Mesenchymal stem cell (in vitro differentiated cells and primary cell): ENCODE data around the gene SOWAHB.

Source experiments
- DNase-seq: peaks from one replicate; pipeline ENCODE4 v3.0.0-alpha.2; 2013
- H2AFZ ChIP-seq: one replicate; pipeline ENCODE4 v1.6.1; 2013; ENCODE audit warnings: low read depth, mild to moderate bottlenecking, control low read depth, inconsistent platforms, low read length, moderate library complexity
- H2AK5ac ChIP-seq: 2 replicates; pipeline ENCODE4 v1.6.1; 2013; ENCODE audit warnings: low read length, moderate library complexity, mild to moderate bottlenecking, inconsistent platforms; ENCODE audit not compliant: severe bottlenecking
- H2BK120ac ChIP-seq: one replicate; pipeline ENCODE4 v1.6.1; 2013; ENCODE audit warnings: low read depth, mild to moderate bottlenecking, inconsistent platforms, low read length, moderate library complexity
- H2BK12ac ChIP-seq, 2 experiments: one replicate each; pipeline ENCODE4 v1.6.1; 2013; ENCODE audit warnings: inconsistent platforms in 2 of 2, low read length in 2 of 2, mild to moderate bottlenecking in 2 of 2, moderate library complexity in 2 of 2, control low read depth in 1 of 2
- H2BK15ac ChIP-seq: one replicate; pipeline ENCODE4 v1.6.1; 2013; ENCODE audit warnings: mild to moderate bottlenecking, low read depth, inconsistent platforms; ENCODE audit not compliant: poor library complexity, severe bottlenecking
- H2BK5ac ChIP-seq: 2 replicates; pipeline ENCODE4 v1.6.1; 2013; ENCODE audit warnings: low read depth, mild to moderate bottlenecking, low read length, control low read depth, inconsistent platforms; ENCODE audit not compliant: poor library complexity, severe bottlenecking
- H3K14ac ChIP-seq, 2 experiments: one replicate each; pipeline ENCODE4 v1.6.1; 2013; ENCODE audit warnings: inconsistent platforms in 2 of 2, low read length in 2 of 2, control low read depth in 1 of 2, mild to moderate bottlenecking in 1 of 2, moderate library complexity in 1 of 2
- H3K18ac ChIP-seq, 2 experiments: one replicate each; pipeline ENCODE4 v1.6.1; 2013; ENCODE audit warnings: inconsistent platforms in 2 of 2, low read length in 2 of 2, control low read depth in 1 of 2, low read depth in 1 of 2, mild to moderate bottlenecking in 1 of 2
- H3K23ac ChIP-seq, 2 experiments: one replicate each; pipeline ENCODE4 v1.6.1; 2013; ENCODE audit warnings: inconsistent platforms in 2 of 2, low read length in 2 of 2, mild to moderate bottlenecking in 2 of 2, moderate library complexity in 2 of 2, control low read depth in 1 of 2
- H3K27ac ChIP-seq: 2 replicates; pipeline ENCODE4 v1.5.1; 2013; ENCODE audit warnings: mild to moderate bottlenecking, moderate library complexity, low read length, control low read depth, inconsistent platforms; ENCODE audit not compliant: poor library complexity, severe bottlenecking
- H3K27me3 ChIP-seq, 2 experiments: 2 replicates each; pipeline versions ENCODE4 v1.6.1 to v1.7.0; 2013; ENCODE audit warnings: low read length in 2 of 2, mild to moderate bottlenecking in 2 of 2, moderate library complexity in 2 of 2, control low read depth in 1 of 2, inconsistent platforms in 1 of 2; ENCODE audit not compliant: control insufficient read depth in 1 of 2, insufficient read depth in 1 of 2
- H3K36me3 ChIP-seq, 2 experiments: 2 replicates each; pipeline versions ENCODE4 v1.6.1 to v1.7.0; 2013; ENCODE audit warnings: low read length in 2 of 2, control low read depth in 1 of 2, inconsistent platforms in 1 of 2, low read depth in 1 of 2, mild to moderate bottlenecking in 1 of 2; ENCODE audit not compliant: insufficient read depth in 2 of 2, control insufficient read depth in 1 of 2
- H3K4ac ChIP-seq, 2 experiments: one replicate each; pipeline ENCODE4 v1.6.1; 2013; ENCODE audit warnings: inconsistent platforms in 2 of 2, low read length in 2 of 2, mild to moderate bottlenecking in 2 of 2, moderate library complexity in 2 of 2, control low read depth in 1 of 2, low read depth in 1 of 2
- H3K4me1 ChIP-seq: 2 replicates; pipeline ENCODE4 v1.6.1; 2013; ENCODE audit warnings: low read depth, low read length, control low read depth; ENCODE audit not compliant: control insufficient read depth, insufficient read depth
- H3K4me2 ChIP-seq: 2 replicates; pipeline ENCODE4 v1.6.1; 2013; ENCODE audit warnings: low read length, mild to moderate bottlenecking, inconsistent platforms; ENCODE audit not compliant: poor library complexity, severe bottlenecking
- H3K4me3 ChIP-seq, 2 experiments: 2 replicates each; pipeline versions ENCODE4 v1.5.1 to v1.7.0; 2013; ENCODE audit warnings: low read length in 2 of 2, mild to moderate bottlenecking in 2 of 2, control low read depth in 1 of 2, low read depth in 1 of 2; ENCODE audit not compliant: insufficient read depth in 1 of 2
- H3K79me1 ChIP-seq: replicated peaks from 2 replicates; pipeline ENCODE4 v1.6.1; 2013; ENCODE audit warnings: mild to moderate bottlenecking, control low read depth, low read length, inconsistent platforms; ENCODE audit not compliant: poor library complexity, severe bottlenecking
- H3K9ac ChIP-seq: 2 replicates; pipeline ENCODE4 v1.7.0; 2013; ENCODE audit warnings: mild to moderate bottlenecking, low read length, moderate library complexity
- H3K9me3 ChIP-seq: 2 replicates; pipeline ENCODE4 v1.7.0; 2013; ENCODE audit warnings: mild to moderate bottlenecking, low read length; ENCODE audit not compliant: control insufficient read depth
- H4K8ac ChIP-seq: one replicate; pipeline ENCODE4 v1.6.1; 2013; ENCODE audit warnings: inconsistent platforms, mild to moderate bottlenecking, low read length, moderate library complexity
- H4K91ac ChIP-seq: one replicate; pipeline ENCODE4 v1.6.1; 2013; ENCODE audit warnings: mild to moderate bottlenecking, low read length, inconsistent platforms
- WGBS: methylation state at CpG from one replicate; pipeline ENCODE4 v1.1.7; 2013; ENCODE audit warnings: mixed read lengths; 5-methylcytosine and 5-hydroxymethylcytosine counted together

Gene SOWAHB

GRCh38 chr4:76886848-76887441 is 11.0 kb downstream of the SOWAHB start:
- Histone ChIP-seq H2BK5ac (no peak overlapping the region), H3K9me3 (no peaks in the 10 kb centered on the region), H3K36me3 (no peaks in the 10 kb centered on the region), H2BK12ac (no peak overlapping the region), H2BK120ac (no peak overlapping the region), H4K91ac (no peak overlapping the region), H3K79me1 (no peaks in the 10 kb centered on the region), H2AFZ (no peak overlapping the region), H2BK15ac (no peak overlapping the region), H3K23ac (no peak overlapping the region), H4K8ac (no peak overlapping the region), H3K4me1 (peaks cover 2% of the 10 kb centered on the region), H2AK5ac (no peak overlapping the region), H3K4me3 (no peak overlapping the region), H3K14ac (no peak overlapping the region), H3K18ac (no peak overlapping the region), H3K27ac (no peak overlapping the region), H3K4ac (no peak overlapping the region), H3K4me2 (no peak overlapping the region), H3K27me3 (peaks cover 4 to 7% of the 10 kb centered on the region in 2 experiments), H3K9ac (no peak overlapping the region)
- 95% methylated on average over 7 of the region's 7 CpGs for WGBS
- no peak for DNase-seq

DNA sequence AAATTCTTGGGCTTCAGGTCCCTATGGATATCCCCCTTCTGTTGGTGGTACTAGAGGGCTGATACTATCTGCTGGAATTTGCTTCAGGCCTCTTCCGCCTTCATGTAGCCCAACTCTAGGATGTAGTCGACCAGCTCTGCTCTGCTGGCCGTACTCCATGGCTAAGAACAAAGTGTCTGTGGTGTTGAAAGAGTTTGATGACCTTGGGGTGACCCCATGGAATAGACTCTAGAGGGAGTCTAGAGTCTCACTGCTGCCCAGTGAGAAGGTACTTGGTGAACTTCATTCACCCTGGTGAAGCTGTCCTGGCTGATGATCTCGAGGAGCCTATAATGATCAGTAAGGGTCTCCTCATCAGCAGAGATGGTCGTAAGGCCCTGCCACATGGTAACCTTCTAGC is 11.7 kb downstream of the SOWAHB start:
- H3K23ac ChIP-seq = no peak overlapping the region
- no peak overlapping the region for H2BK120ac ChIP-seq
- H3K4me2 ChIP-seq = no peak overlapping the region
- no peak overlapping the region for H4K91ac ChIP-seq
- H4K8ac ChIP-seq = no peak overlapping the region
- no peak overlapping the region for H2BK5ac ChIP-seq
- no peak overlapping the region for H2BK12ac ChIP-seq
- no peak overlapping the region for H3K9ac ChIP-seq
- no peak overlapping the region for H2BK15ac ChIP-seq
- H3K4me1 ChIP-seq = peaks cover 2% of the 10 kb centered on the region
- no peak overlapping the region for H2AFZ ChIP-seq
- no peak overlapping the region for H3K4ac ChIP-seq
- no peak overlapping the region for H3K4me3 ChIP-seq
- H3K27ac ChIP-seq = no peak overlapping the region
- no peak for DNase-seq
- 94% methylated on average over 5 of the region's 5 CpGs for WGBS
- no peaks in the 10 kb centered on the region for H3K9me3 ChIP-seq
- no peaks in the 10 kb centered on the region for H3K79me1 ChIP-seq
- H2AK5ac ChIP-seq = no peak overlapping the region
- no peaks in the 10 kb centered on the region for H3K36me3 ChIP-seq
- H3K18ac ChIP-seq = no peak overlapping the region
- H3K14ac ChIP-seq = no peak overlapping the region
- peaks cover 4 to 6% of the 10 kb centered on the region in 2 experiments for H3K27me3 ChIP-seq

GRCh38 chr4:76883147-76883546 is 14.8 kb downstream of the SOWAHB start:
- Histone ChIP-seq H3K18ac (no peak overlapping the region), H2AK5ac (no peak overlapping the region), H2BK120ac (no peak overlapping the region), H3K27ac (no peak overlapping the region), H4K8ac (no peak overlapping the region), H3K4me2 (no peak overlapping the region), H2BK12ac (no peak overlapping the region), H2AFZ (no peak overlapping the region), H2BK15ac (no peak overlapping the region), H2BK5ac (no peak overlapping the region), H3K79me1 (no peaks in the 10 kb centered on the region), H3K4me3 (no peak overlapping the region), H3K9ac (no peak overlapping the region), H3K4me1 (peaks cover 2% of the 10 kb centered on the region), H3K36me3 (no peaks in the 10 kb centered on the region), H4K91ac (no peak overlapping the region), H3K27me3 (peaks cover 0 to 3% of the 10 kb centered on the region in 2 experiments), H3K9me3 (no peaks in the 10 kb centered on the region), H3K23ac (no peak overlapping the region), H3K4ac (no peak overlapping the region), H3K14ac (no peak overlapping the region)
- WGBS = 43% methylated on average over 4 of the region's 8 CpGs
- DNase-seq = peak; percentile 45

- Histone ChIP-seq H3K9me3 (no peaks in the 10 kb centered on the region), H3K9ac (no peak overlapping the region), H3K18ac (no peak overlapping the region), H3K4ac (no peak overlapping the region), H2BK5ac (no peak overlapping the region), H3K23ac (no peak overlapping the region), H3K4me1 (peaks cover 2% of the 10 kb centered on the region), H2AK5ac (no peak overlapping the region), H2BK12ac (no peak overlapping the region), H4K8ac (no peak overlapping the region), H2BK120ac (no peak overlapping the region), H3K36me3 (no peaks in the 10 kb centered on the region), H3K4me3 (no peak overlapping the region), H3K79me1 (no peaks in the 10 kb centered on the region), H3K27me3 (peaks cover 0 to 3% of the 10 kb centered on the region in 2 experiments), H2BK15ac (no peak overlapping the region), H3K27ac (no peak overlapping the region), H2AFZ (no peak overlapping the region), H3K4me2 (no peak overlapping the region), H4K91ac (no peak overlapping the region), H3K14ac (no peak overlapping the region)
- 96% methylated on average over 2 of the region's 2 CpGs for WGBS
- no peak for DNase-seq
These were observed 15.3 kb downstream of the SOWAHB start for GRCh38 chr4:76882630-76883029.
